ENCODE results near the gene TMEM205.
A peak's percentile ranks its signal among the peaks of the same experiment; 100 is the strongest.

The TMEM205 gene

DNA sequence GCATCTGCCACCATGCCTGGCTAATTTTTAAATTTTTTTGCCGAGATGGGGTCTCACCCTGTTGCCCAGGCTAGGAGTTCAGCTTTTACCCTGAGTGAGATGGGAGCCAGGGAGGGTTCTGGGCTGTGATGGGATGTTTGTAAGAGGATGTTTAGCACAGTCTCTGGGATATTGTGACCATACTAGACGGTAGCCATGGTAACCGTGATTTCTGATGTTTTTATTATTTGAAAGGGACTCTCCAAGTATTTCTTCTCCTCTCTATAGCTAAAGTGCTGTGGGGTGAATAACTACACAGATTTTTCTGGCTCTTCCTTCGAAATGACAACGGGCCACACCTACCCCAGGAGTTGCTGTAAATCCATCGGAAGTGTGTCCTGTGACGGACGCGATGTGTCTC lies 39.7 kb downstream of the TMEM205 start:
- Mint-ChIP-seq H3K27ac (no peak overlapping the region), H3K27me3 (peaks cover 10% of the 10 kb centered on the region), H3K9me3 (no peaks in the 10 kb centered on the region)

DNA sequence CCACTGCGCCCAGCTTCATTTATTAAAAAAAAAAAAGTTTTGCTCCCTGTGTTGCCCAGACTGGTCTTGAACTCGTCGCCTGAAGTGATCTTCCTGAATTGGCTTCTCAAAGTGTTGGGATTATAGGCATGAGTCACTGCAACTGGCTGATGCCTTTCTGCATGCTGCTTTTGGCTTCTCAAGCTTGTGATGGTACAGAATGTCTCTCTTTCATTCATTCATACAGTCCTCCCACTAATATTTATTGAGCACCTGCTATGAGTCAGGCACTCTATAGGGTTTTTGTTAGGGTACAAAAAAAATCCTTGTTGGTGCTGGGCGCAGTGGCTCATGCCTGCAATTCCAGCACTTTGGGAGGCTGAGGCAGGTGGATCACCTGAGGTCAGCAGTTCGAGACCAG lies 41.1 kb downstream of the TMEM205 start:
- Mint-ChIP-seq H3K36me3 (ENCODE audit: low read depth) (no peaks in the 10 kb centered on the region), H3K9me3 (no peaks in the 10 kb centered on the region), H3K4me3 (no peak overlapping the region), H3K4me1 (ENCODE audit: low read depth) (no peaks in the 10 kb centered on the region), H3K27ac (no peak overlapping the region), H3K27me3 (peaks cover 9% of the 10 kb centered on the region)
- no peak for DNase-seq

More for the DNA sequence above, 39.7 kb downstream of the TMEM205 start:
- H3K4me1 Mint-ChIP-seq (ENCODE audit: low read depth), result no peaks in the 10 kb centered on the region
- no peak overlapping the region for H3K4me3 Mint-ChIP-seq
- no peak for DNase-seq
- H3K36me3 Mint-ChIP-seq (ENCODE audit: low read depth), result no peaks in the 10 kb centered on the region

DNA sequence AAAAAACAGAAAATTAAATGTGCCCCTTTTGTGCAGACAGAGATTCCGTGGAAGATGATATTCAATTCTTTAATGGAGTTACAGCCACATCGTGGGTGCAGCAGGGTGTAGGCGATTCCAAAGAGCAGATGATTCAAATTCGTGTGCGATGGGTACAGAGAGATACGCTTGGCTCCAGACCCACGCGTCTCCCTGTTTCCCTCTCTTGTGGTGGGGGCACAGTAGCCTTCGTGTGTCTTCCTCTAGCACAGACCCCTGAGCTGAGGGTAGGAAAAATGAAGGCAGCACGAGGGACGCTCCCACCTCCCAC lies 45.3 kb downstream of the TMEM205 start:
- no peak for DNase-seq
- no peaks in the 10 kb centered on the region for H3K9me3 Mint-ChIP-seq
- no peaks in the 10 kb centered on the region for H3K36me3 Mint-ChIP-seq (ENCODE audit: low read depth)
- H3K4me3 Mint-ChIP-seq, result no peak overlapping the region
- no peak overlapping the region for H3K27ac Mint-ChIP-seq
- H3K4me1 Mint-ChIP-seq (ENCODE audit: low read depth), result no peaks in the 10 kb centered on the region
- peaks cover 12% of the 10 kb centered on the region for H3K27me3 Mint-ChIP-seq

DNA sequence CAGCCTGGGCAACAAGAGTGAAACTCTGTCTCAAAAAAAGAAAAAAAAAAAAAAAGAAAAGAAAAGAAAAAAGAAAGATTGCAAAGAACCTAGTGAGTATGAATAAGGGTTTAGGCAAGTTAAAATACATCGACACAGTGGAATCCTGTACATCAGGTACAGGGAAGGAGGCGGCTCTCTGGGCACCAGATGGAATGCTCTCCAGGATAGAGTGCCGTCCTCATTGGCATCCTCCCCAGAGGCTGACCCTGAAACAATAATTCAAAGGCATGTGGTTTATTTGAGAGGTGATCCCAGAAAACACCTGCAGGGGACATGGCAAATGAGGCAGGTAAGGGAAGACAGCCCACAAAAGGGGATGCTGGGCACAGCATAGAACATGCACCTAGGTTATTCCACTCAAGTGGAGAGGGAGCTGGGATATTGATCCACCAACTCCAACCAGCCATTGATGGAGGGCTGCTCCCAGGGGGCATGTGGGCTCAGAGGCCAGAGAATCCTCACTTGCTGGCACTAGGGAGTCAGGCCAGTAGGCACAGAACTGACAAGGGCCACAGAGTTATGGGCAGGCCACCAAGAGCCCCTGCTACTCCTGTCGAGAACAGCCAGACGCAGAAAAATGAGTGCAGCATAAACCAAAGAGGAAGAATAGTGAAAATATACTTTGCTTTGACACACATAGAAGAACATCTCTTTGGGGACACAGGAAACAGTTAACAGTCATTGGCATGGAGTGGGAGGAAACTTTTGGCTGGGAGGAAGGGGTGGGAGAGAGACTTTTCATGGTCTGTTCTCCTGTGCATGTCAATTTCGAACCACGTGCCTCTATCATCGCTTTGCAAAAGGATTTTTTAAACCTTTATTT lies 45.9 kb downstream of the TMEM205 start:
- no peaks in the 10 kb centered on the region for H3K36me3 Mint-ChIP-seq (ENCODE audit: low read depth)
- H3K27me3 Mint-ChIP-seq, result peaks cover 15% of the 10 kb centered on the region
- no peaks in the 10 kb centered on the region for H3K9me3 Mint-ChIP-seq
- no peak overlapping the region for H3K4me3 Mint-ChIP-seq
- H3K27ac Mint-ChIP-seq, result no peak overlapping the region
- no peaks in the 10 kb centered on the region for H3K4me1 Mint-ChIP-seq (ENCODE audit: low read depth)
- DNase-seq, result no peak

DNA sequence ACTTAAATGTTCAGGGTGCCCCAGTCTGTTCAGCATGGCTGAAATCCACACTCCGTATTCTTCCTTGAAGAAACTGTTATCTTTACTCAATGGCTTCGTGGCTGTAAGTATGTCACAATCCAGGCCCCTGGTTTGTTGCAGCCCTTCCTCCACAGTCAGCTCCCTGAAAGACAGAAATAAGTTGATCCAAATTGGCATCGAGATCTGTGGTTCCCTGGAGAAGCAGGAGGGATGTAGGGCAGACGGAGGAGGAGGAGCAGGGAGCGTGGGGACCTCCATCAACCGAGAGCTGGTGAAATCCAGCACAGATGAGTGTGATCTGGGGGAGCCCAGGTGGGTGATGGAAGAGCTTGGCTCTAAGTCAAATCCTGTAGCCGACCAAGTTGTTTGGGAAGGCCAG lies 49.8 kb downstream of the TMEM205 start:
- Mint-ChIP-seq H3K4me1 (ENCODE audit: low read depth) (peaks cover 3% of the 10 kb centered on the region), H3K27ac (no peak overlapping the region), H3K4me3 (no peak overlapping the region), H3K27me3 (peaks cover 37% of the 10 kb centered on the region), H3K36me3 (ENCODE audit: low read depth) (no peaks in the 10 kb centered on the region), H3K9me3 (no peaks in the 10 kb centered on the region)
- no peak for DNase-seq

DNA sequence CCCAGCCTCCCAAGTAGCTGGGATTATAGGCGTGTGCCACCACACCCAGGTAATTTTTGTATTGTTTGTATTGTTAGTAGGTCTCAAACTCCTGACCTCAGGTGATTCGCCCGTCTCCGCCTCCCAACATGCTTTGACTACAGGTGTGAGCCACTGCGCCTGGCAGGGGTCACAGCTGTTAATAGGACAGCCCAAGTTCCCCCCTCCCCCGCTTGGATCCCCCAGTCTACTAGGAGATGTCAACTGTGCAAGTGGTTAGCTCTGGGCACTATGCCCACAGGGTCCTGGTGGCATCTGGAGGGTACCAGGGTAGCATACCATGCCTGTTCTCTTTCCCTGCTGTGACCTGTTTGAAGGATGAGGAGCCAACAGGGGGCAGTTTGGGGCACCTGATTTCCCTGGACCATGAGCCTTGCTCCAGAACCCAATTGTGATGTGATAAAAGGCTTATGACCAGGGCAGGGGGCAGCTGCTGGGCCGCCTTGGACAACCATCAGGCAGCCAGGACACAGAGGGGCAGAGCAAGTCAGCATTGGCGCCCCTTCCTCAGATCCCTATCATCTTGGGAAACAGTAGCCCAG lies 50.3 kb downstream of the TMEM205 start, which contains the start of gene TSPAN16:
TSS of gene TSPAN16 (plus strand) at position 496 of the 581 bp plus-strand sequence. CDS start 138 bp downstream, outside the sequence.
- Mint-ChIP-seq H3K36me3 (ENCODE audit: low read depth) (no peaks in the 10 kb centered on the region), H3K27me3 (peaks cover 42% of the 10 kb centered on the region), H3K4me3 (no peak within 1 kb of the TSS), H3K27ac (no peak within 1 kb of the TSS), H3K4me1 (ENCODE audit: low read depth) (peaks cover 3% of the 10 kb centered on the region), H3K9me3 (no peaks in the 10 kb centered on the region)
- no peak for DNase-seq

GRCh38 chr19:11295180-11295579 lies 50.9 kb downstream of the TMEM205 start:
- no peak overlapping the region for H3K4me3 Mint-ChIP-seq
- H3K4me1 Mint-ChIP-seq (ENCODE audit: low read depth), result peaks cover 3% of the 10 kb centered on the region
- no peak overlapping the region for H3K27ac Mint-ChIP-seq
- peaks cover 45% of the 10 kb centered on the region for H3K27me3 Mint-ChIP-seq
- no peaks in the 10 kb centered on the region for H3K9me3 Mint-ChIP-seq
- no peak for DNase-seq
- H3K36me3 Mint-ChIP-seq (ENCODE audit: low read depth), result no peaks in the 10 kb centered on the region

DNA sequence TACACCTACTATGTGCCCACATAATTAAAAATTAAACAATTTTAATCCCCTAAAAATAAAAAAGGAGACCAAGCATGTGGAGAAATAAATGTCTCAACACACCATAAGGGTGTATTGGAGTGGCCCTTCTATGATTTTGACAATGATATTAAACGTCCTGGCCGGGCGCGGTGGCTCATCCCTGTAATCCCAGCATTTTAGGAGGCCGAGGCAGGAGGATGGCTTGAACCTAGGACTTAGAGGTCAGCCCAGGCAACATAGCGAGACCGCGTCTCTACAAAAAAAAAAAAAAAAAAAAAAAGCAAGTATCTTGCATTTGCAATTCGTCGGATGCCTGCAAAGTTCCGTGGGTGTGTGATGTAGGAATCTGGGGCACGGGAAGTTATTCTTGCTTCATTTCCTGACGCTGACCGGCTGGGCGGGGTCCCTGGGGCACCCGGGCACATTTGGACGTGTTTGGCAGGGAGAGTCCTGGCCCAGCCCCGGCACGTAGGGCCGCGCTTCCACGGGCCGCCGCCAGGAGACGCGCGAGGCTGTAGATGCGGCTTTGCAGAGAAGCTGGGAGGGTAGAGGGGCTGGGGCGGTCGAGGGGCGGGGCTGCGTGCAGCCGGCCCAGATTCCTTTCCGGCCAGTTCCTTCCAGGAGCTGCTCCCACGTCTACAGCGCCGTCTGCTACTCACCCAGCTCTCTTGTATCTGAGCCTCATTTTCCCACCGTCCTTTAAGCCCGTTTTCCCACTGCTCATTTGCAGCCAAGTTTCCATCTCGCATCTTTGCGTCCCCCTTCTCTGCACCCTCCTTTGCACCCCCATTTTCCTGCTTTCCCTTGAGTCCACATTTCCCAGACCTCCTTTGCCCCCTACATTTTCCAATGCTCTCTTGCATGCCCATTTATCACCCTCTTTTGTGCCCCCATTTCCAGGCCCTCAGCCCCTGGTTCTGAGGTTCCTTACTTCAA lies 52.4 kb downstream of the TMEM205 start:
- Mint-ChIP-seq H3K27me3 (peaks cover 47% of the 10 kb centered on the region), H3K4me1 (ENCODE audit: low read depth) (peaks cover 3% of the 10 kb centered on the region), H3K4me3 (peak overlapping the region; percentile 39), H3K36me3 (ENCODE audit: low read depth) (no peaks in the 10 kb centered on the region), H3K9me3 (no peaks in the 10 kb centered on the region), H3K27ac (no peak overlapping the region)
- DNase-seq, result peak; percentile 89
